Measurements from ENCODE around the gene NUDT1.
A peak's percentile ranks its signal among the peaks of the same experiment; 100 is the strongest.

The NUDT1 gene

GRCh38 chr7:2253021-2253420, 11.0 kb downstream of the NUDT1 start:
- no peak overlapping the region for H3K9ac ChIP-seq (ENCODE audit: low read depth, low read length)
- no peaks in the 10 kb centered on the region for H3K27me3 ChIP-seq (ENCODE audit: insufficient read depth, low read length)
- H3K4me1 ChIP-seq (ENCODE audit: insufficient read depth, low read length): no peaks in the 10 kb centered on the region
- no peak overlapping the region for H3K4me3 ChIP-seq (ENCODE audit: low read length)
- WGBS: 95% methylated on average over 9 of the region's 9 CpGs
- peaks cover 39% of the 10 kb centered on the region for H3K36me3 ChIP-seq (ENCODE audit: insufficient read depth, low read length)
- H3K27ac ChIP-seq (ENCODE audit: low read depth, low read length): no peak overlapping the region
- no peaks in the 10 kb centered on the region for H3K9me3 ChIP-seq (ENCODE audit: insufficient read depth, low read depth, low read length)

GRCh38 chr7:2253525-2254244, 11.7 kb downstream of the NUDT1 start:
- H3K4me1 ChIP-seq (ENCODE audit: insufficient read depth, low read length): no peaks in the 10 kb centered on the region
- H3K4me3 ChIP-seq (ENCODE audit: low read length): no peak overlapping the region
- WGBS: 94% methylated on average over 32 of the region's 32 CpGs
- H3K27me3 ChIP-seq (ENCODE audit: insufficient read depth, low read length): no peaks in the 10 kb centered on the region
- no peak overlapping the region for H3K27ac ChIP-seq (ENCODE audit: low read depth, low read length)
- H3K9ac ChIP-seq (ENCODE audit: low read depth, low read length): no peak overlapping the region
- H3K9me3 ChIP-seq (ENCODE audit: insufficient read depth, low read depth, low read length): no peaks in the 10 kb centered on the region
- peaks cover 38% of the 10 kb centered on the region for H3K36me3 ChIP-seq (ENCODE audit: insufficient read depth, low read length)

GRCh38 chr7:2254429-2255144, 12.6 kb downstream of the NUDT1 start:
- no peaks in the 10 kb centered on the region for H3K4me1 ChIP-seq (ENCODE audit: insufficient read depth, low read length)
- H3K27ac ChIP-seq (ENCODE audit: low read depth, low read length): no peak overlapping the region
- peaks cover 38% of the 10 kb centered on the region for H3K36me3 ChIP-seq (ENCODE audit: insufficient read depth, low read length)
- 95% methylated on average over 31 of the region's 31 CpGs for WGBS
- no peak overlapping the region for H3K4me3 ChIP-seq (ENCODE audit: low read length)
- H3K27me3 ChIP-seq (ENCODE audit: insufficient read depth, low read length): no peaks in the 10 kb centered on the region
- no peaks in the 10 kb centered on the region for H3K9me3 ChIP-seq (ENCODE audit: insufficient read depth, low read depth, low read length)
- no peak overlapping the region for H3K9ac ChIP-seq (ENCODE audit: low read depth, low read length)

GRCh38 chr7:2255145-2256139, 13.4 kb downstream of the NUDT1 start:
- no peak overlapping the region for H3K9ac ChIP-seq (ENCODE audit: low read depth, low read length)
- H3K4me1 ChIP-seq (ENCODE audit: insufficient read depth, low read length): no peaks in the 10 kb centered on the region
- H3K4me3 ChIP-seq (ENCODE audit: low read length): no peak overlapping the region
- peaks cover 34% of the 10 kb centered on the region for H3K36me3 ChIP-seq (ENCODE audit: insufficient read depth, low read length)
- H3K27ac ChIP-seq (ENCODE audit: low read depth, low read length): no peak overlapping the region
- 95% methylated on average over 33 of the region's 33 CpGs for WGBS
- no peaks in the 10 kb centered on the region for H3K27me3 ChIP-seq (ENCODE audit: insufficient read depth, low read length)
- no peaks in the 10 kb centered on the region for H3K9me3 ChIP-seq (ENCODE audit: insufficient read depth, low read depth, low read length)

- Histone ChIP-seq H3K9ac (ENCODE audit: low read depth, low read length) (no peak overlapping the region), H3K9me3 (ENCODE audit: insufficient read depth, low read depth, low read length) (no peaks in the 10 kb centered on the region), H3K27me3 (ENCODE audit: insufficient read depth, low read length) (no peaks in the 10 kb centered on the region), H3K27ac (ENCODE audit: low read depth, low read length) (no peak overlapping the region), H3K4me3 (ENCODE audit: low read length) (no peak overlapping the region), H3K4me1 (ENCODE audit: insufficient read depth, low read length) (no peaks in the 10 kb centered on the region), H3K36me3 (ENCODE audit: insufficient read depth, low read length) (peaks cover 32% of the 10 kb centered on the region)
- 96% methylated on average over 44 of the region's 44 CpGs for WGBS
These were observed 14.4 kb downstream of the NUDT1 start for GRCh38 chr7:2256306-2257045.

- H3K27ac ChIP-seq (ENCODE audit: low read depth, low read length): no peak overlapping the region
- H3K4me3 ChIP-seq (ENCODE audit: low read length): no peak overlapping the region
- H3K9ac ChIP-seq (ENCODE audit: low read depth, low read length): no peak overlapping the region
- H3K27me3 ChIP-seq (ENCODE audit: insufficient read depth, low read length): no peaks in the 10 kb centered on the region
- 97% methylated on average over 38 of the region's 38 CpGs for WGBS
- H3K4me1 ChIP-seq (ENCODE audit: insufficient read depth, low read length): no peaks in the 10 kb centered on the region
- H3K36me3 ChIP-seq (ENCODE audit: insufficient read depth, low read length): peaks cover 28% of the 10 kb centered on the region
- no peaks in the 10 kb centered on the region for H3K9me3 ChIP-seq (ENCODE audit: insufficient read depth, low read depth, low read length)
These were observed 15.1 kb downstream of the NUDT1 start for GRCh38 chr7:2257046-2257551.

- 92% methylated on average over 17 of the region's 17 CpGs for WGBS
- Histone ChIP-seq H3K36me3 (ENCODE audit: insufficient read depth, low read length) (peaks cover 28% of the 10 kb centered on the region), H3K9ac (ENCODE audit: low read depth, low read length) (no peak overlapping the region)
These were observed 15.6 kb downstream of the NUDT1 start for GRCh38 chr7:2257651-2258050.

GRCh38 chr7:2258661-2259365, 16.8 kb downstream of the NUDT1 start:
- Histone ChIP-seq H3K27me3 (ENCODE audit: insufficient read depth, low read length) (no peaks in the 10 kb centered on the region), H3K27ac (ENCODE audit: low read depth, low read length) (no peak overlapping the region), H3K4me3 (ENCODE audit: low read length) (no peak overlapping the region), H3K9me3 (ENCODE audit: insufficient read depth, low read depth, low read length) (no peaks in the 10 kb centered on the region), H3K4me1 (ENCODE audit: insufficient read depth, low read length) (no peaks in the 10 kb centered on the region), H3K9ac (ENCODE audit: low read depth, low read length) (peak overlapping the region; percentile 26; the same call in 1 of the 2 replicates), H3K36me3 (ENCODE audit: insufficient read depth, low read length) (peaks cover 34% of the 10 kb centered on the region)
- WGBS: 95% methylated on average over 34 of the region's 34 CpGs

More at GRCh38 chr7:2257651-2258050, 15.6 kb downstream of the NUDT1 start:
- no peak overlapping the region for H3K4me3 ChIP-seq (ENCODE audit: low read length)
- H3K27ac ChIP-seq (ENCODE audit: low read depth, low read length): no peak overlapping the region
- no peaks in the 10 kb centered on the region for H3K27me3 ChIP-seq (ENCODE audit: insufficient read depth, low read length)
- no peaks in the 10 kb centered on the region for H3K4me1 ChIP-seq (ENCODE audit: insufficient read depth, low read length)
- H3K9me3 ChIP-seq (ENCODE audit: insufficient read depth, low read depth, low read length): no peaks in the 10 kb centered on the region

- H3K36me3 ChIP-seq (ENCODE audit: insufficient read depth, low read length): peaks cover 40% of the 10 kb centered on the region
- no peaks in the 10 kb centered on the region for H3K4me1 ChIP-seq (ENCODE audit: insufficient read depth, low read length)
- H3K27ac ChIP-seq (ENCODE audit: low read depth, low read length): no peak overlapping the region
- WGBS: 92% methylated on average over 6 of the region's 9 CpGs
- no peaks in the 10 kb centered on the region for H3K27me3 ChIP-seq (ENCODE audit: insufficient read depth, low read length)
- no peaks in the 10 kb centered on the region for H3K9me3 ChIP-seq (ENCODE audit: insufficient read depth, low read depth, low read length)
- H3K4me3 ChIP-seq (ENCODE audit: low read length): no peak overlapping the region
- no peak overlapping the region for H3K9ac ChIP-seq (ENCODE audit: low read depth, low read length)
These were observed 17.5 kb downstream of the NUDT1 start for GRCh38 chr7:2259480-2259879.

GRCh38 chr7:2260820-2261219, 18.8 kb downstream of the NUDT1 start:
- no peaks in the 10 kb centered on the region for H3K27me3 ChIP-seq (ENCODE audit: insufficient read depth, low read length)
- H3K9ac ChIP-seq (ENCODE audit: low read depth, low read length): no peak overlapping the region
- no peaks in the 10 kb centered on the region for H3K9me3 ChIP-seq (ENCODE audit: insufficient read depth, low read depth, low read length)
- H3K4me3 ChIP-seq (ENCODE audit: low read length): no peak overlapping the region
- peaks cover 35% of the 10 kb centered on the region for H3K36me3 ChIP-seq (ENCODE audit: insufficient read depth, low read length)
- 94% methylated on average over 5 of the region's 5 CpGs for WGBS
- H3K4me1 ChIP-seq (ENCODE audit: insufficient read depth, low read length): no peaks in the 10 kb centered on the region
- H3K27ac ChIP-seq (ENCODE audit: low read depth, low read length): no peak overlapping the region
